Esophagus muscularis mucosa (tissue), 4 donors: ENCODE measurements around the gene TSPAN7. TPM values are rescaled to one million over a fixed set of nuclear protein-coding genes. Genes with fewer than 3 reads are reported as not detected.

Source experiments
- DNase-seq: peaks from one replicate; pipeline ENCODE4 v3.0.0-alpha.2; 2017; ENCODE audit errors: extremely low spot score
- H3K27ac ChIP-seq, 4 donors: fragments of 200-600 bp; sonication (generic); replicated peaks in 1 of 4; 1 replicate in 3 of 4; 2 replicates in 1 of 4; pipeline ENCODE4 v1.5.1; 2016 to 2019; ENCODE audit warnings: mild to moderate bottlenecking in 1 of 4
- H3K27me3 ChIP-seq, 4 donors: fragments of 200-600 bp; sonication (generic); one replicate each; pipeline versions ENCODE4 v1.5.1 to v1.6.0; 2016 to 2019
- H3K36me3 ChIP-seq, 4 donors: fragments of 200-600 bp; sonication (generic); one replicate each; pipeline ENCODE4 v1.5.1; 2016 to 2019
- H3K4me1 ChIP-seq, 4 donors: fragments of 200-600 bp; sonication (generic); one replicate each; pipeline ENCODE4 v1.5.1; 2016 to 2019
- H3K4me3 ChIP-seq, 4 donors: fragments of 200-600 bp; sonication (generic); 1 replicate in 2 of 4; 2 replicates in 2 of 4; pipeline ENCODE4 v1.5.1; 2016 to 2019; ENCODE audit warnings: mild to moderate bottlenecking in 4 of 4, moderate library complexity in 1 of 4
- H3K9me3 ChIP-seq, 4 donors: fragments of 200-600 bp; sonication (generic); 1 replicate in 3 of 4; 2 replicates in 1 of 4; pipeline ENCODE4 v1.5.1; 2016 to 2019
- CTCF ChIP-seq, 3 experiments: fragments of 200-600 bp in 2 of 3; fragments of 450-650 bp in 1 of 3; sonication (generic) in 2 of 3; IDR thresholded peaks; one replicate each; pipeline ENCODE4 v1.5.1; 2017 to 2019; ENCODE audit warnings: antibody characterized with exemption in 3 of 3, mild to moderate bottlenecking in 2 of 3, moderate library complexity in 1 of 3
- EP300 ChIP-seq: sonication (generic); formaldehyde crosslinking; IDR thresholded peaks from one replicate; pipeline ENCODE4 v1.6.1; 2017; ENCODE audit warnings: antibody characterized with exemption
- POLR2A ChIP-seq: fragments of 450-650 bp; IDR thresholded peaks from one replicate; pipeline ENCODE4 v1.6.1; 2017; ENCODE audit warnings: antibody characterized with exemption, moderate library complexity, mild to moderate bottlenecking, low read depth
- POLR2AphosphoS5 ChIP-seq, 2 donors: sonication (generic); formaldehyde crosslinking; IDR thresholded peaks; one replicate each; pipeline ENCODE4 v1.6.1; 2017; ENCODE audit warnings: antibody characterized with exemption in 2 of 2
- WGBS: methylation state at CpG from one replicate; pipeline ENCODE4 v1.1.5; 2018; 5-methylcytosine and 5-hydroxymethylcytosine counted together
- intact Hi-C: fragments of 100-400 bp; cut with DNase I; formaldehyde crosslinking; loops from one replicate; pipeline ENCODE4 v1.15.1; 2023
- total RNA-seq, 4 donors: library from RNA; depleted of rRNA; stranded (reverse); fragments of >200 nt; gene quantifications; one replicate each; pipeline versions ENCODE4 v1.1.0 to v1.2.1, GENCODE V29; 2016

Gene TSPAN7
- total RNA-seq, 4 donors from 2014 or later = 11.6 to 53.8 (median 45.2) TPM

DNA sequence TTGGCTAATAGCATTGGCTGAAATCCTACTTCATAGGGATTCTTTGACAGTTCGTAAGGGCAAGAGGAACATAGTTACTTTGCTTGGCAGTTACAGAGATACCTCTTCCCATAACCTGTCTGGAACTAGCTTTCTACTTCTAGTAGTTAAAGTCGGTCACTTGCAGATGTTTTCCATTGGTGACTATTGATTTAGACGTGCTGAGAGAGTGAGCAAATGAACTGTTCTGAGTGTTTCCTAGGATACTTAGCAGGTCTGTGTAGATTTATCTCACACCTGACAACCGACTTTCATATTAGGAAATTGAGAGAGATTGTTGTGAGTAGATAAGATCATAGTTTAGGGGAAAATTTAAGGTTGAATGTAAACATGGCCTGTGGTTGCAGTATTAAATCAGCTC lies 116.8 kb downstream of the TSPAN7 start:
- no peak overlapping the region for H3K4me3 ChIP-seq
- H3K9me3 ChIP-seq = no peaks in the 10 kb centered on the region
- 65% methylated on average over 4 of the region's 4 CpGs for WGBS
- no peaks in the 10 kb centered on the region for H3K4me1 ChIP-seq
- H3K27me3 ChIP-seq = no peaks in the 10 kb centered on the region
- intact Hi-C loops = no loop called here
- no peak overlapping the region for H3K27ac ChIP-seq
- H3K36me3 ChIP-seq = no peaks in the 10 kb centered on the region
- no peak for TF ChIP-seq CTCF (IDR thresholded peaks at IDR 0.05)
- TF ChIP-seq POLR2A = no peak
- TF ChIP-seq EP300 = no peak
- TF ChIP-seq POLR2AphosphoS5 (IDR thresholded peaks at IDR 0.05) = no peak
- DNase-seq = no peak

DNA sequence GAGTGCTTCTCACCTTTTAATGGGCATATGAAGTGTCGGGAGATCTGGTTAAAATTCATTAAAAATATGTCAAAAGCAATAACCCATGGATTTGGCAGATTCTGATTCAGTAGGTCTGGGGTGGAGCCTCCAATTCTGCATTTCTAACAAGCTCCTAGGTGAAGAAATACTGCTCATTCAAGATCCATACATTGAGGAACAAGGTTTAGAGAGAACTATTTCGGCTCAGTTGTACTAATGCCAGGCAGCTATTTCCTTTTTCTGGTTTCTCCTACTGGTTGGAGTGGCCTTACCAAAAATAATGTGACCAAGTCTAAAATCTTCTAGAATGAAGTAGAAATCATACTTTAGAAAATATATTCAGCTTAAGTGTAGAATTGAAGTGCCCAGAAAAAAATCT lies 117.5 kb downstream of the TSPAN7 start:
- Histone ChIP-seq H3K27ac (no peak overlapping the region), H3K9me3 (no peaks in the 10 kb centered on the region), H3K4me1 (no peaks in the 10 kb centered on the region), H3K36me3 (no peaks in the 10 kb centered on the region), H3K27me3 (peaks cover 0 to 2% (median 0%) of the 10 kb centered on the region in 4 donors), H3K4me3 (no peak overlapping the region)
- no peak for TF ChIP-seq CTCF (IDR thresholded peaks at IDR 0.05)
- TF ChIP-seq POLR2A = no peak
- TF ChIP-seq POLR2AphosphoS5 (IDR thresholded peaks at IDR 0.05) = no peak
- TF ChIP-seq EP300 = no peak
- 85% methylated on average over 2 of the region's 2 CpGs for WGBS
- DNase-seq = no peak
- intact Hi-C loops = no loop called here

DNA sequence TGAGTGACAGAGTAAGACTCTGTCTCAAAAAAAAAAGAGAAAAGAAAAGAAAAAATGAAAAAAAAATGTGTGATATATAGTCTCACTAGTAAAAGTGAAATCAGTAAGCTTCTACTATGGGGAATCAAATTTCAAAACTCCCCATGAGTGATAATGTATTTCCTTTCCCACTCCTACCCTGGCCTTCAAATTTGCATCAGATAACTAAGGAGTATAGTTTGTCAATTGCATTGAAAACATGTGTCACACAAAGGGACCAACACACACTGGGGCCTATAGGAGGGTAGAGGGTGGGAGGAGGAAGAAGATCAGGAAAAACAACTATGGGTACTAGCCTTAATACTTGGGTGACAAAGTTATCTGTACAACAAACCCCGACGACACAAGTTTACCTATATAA lies 118.4 kb downstream of the TSPAN7 start:
- TF ChIP-seq POLR2AphosphoS5 (IDR thresholded peaks at IDR 0.05) (no peak), EP300 (no peak), CTCF (IDR thresholded peaks at IDR 0.05) (no peak), POLR2A (no peak)
- H3K9me3 ChIP-seq = no peaks in the 10 kb centered on the region
- WGBS = 73% methylated on average over 2 of the region's 2 CpGs
- peaks cover 0 to 3% (median 0%) of the 10 kb centered on the region in 4 donors for H3K27me3 ChIP-seq
- DNase-seq = no peak
- intact Hi-C loops = no loop called here
- no peak overlapping the region for H3K4me3 ChIP-seq
- no peaks in the 10 kb centered on the region for H3K4me1 ChIP-seq
- H3K27ac ChIP-seq = no peak overlapping the region
- H3K36me3 ChIP-seq = no peaks in the 10 kb centered on the region

DNA sequence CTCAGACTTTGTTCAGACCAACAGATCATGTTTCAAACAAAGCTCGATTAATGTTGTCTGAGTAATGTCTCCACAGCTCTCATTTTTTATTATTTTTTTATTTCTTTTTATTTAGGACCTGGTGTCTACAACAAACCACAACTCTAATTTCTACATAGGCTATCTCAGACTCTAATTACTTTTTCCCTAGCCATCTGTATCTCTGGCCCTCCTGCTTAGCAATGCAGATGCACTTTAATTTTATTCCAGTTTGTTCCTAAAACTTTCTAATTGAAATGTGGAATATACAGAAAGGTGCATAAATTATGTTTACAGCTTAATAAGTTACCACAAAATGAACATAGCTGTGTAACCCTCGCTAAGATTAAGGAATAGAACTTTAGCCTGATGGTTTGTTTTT lies 120.8 kb downstream of the TSPAN7 start:
- no peaks in the 10 kb centered on the region for H3K36me3 ChIP-seq
- no peak for TF ChIP-seq POLR2A
- no peak for TF ChIP-seq EP300
- no peak for TF ChIP-seq CTCF (IDR thresholded peaks at IDR 0.05)
- no peak for TF ChIP-seq POLR2AphosphoS5 (IDR thresholded peaks at IDR 0.05)
- no peaks in the 10 kb centered on the region for H3K9me3 ChIP-seq
- no peak overlapping the region for H3K4me3 ChIP-seq
- WGBS = 58% methylated on average over 2 of the region's 2 CpGs
- intact Hi-C loops = no loop called here
- no peaks in the 10 kb centered on the region for H3K4me1 ChIP-seq
- H3K27me3 ChIP-seq = peaks cover 0 to 3% (median 0%) of the 10 kb centered on the region in 4 donors
- H3K27ac ChIP-seq = no peak overlapping the region
- DNase-seq = no peak

- no peaks in the 10 kb centered on the region for H3K9me3 ChIP-seq
- TF ChIP-seq POLR2AphosphoS5 (IDR thresholded peaks at IDR 0.05) = no peak
- no peak for TF ChIP-seq CTCF (IDR thresholded peaks at IDR 0.05)
- no peak for TF ChIP-seq EP300
- H3K36me3 ChIP-seq = no peaks in the 10 kb centered on the region
- H3K27me3 ChIP-seq = no peaks in the 10 kb centered on the region
- no peaks in the 10 kb centered on the region for H3K4me1 ChIP-seq
- no peak for DNase-seq
- no peak overlapping the region for H3K27ac ChIP-seq
- intact Hi-C loops = no loop called here
- H3K4me3 ChIP-seq = no peak overlapping the region
These were observed 131.6 kb downstream of the TSPAN7 start for GRCh38 chrX:38692961-38693360.
